ENCODE data around the gene TRAF3IP3. TPM values are rescaled to one million over a fixed set of nuclear protein-coding genes. Genes with fewer than 3 reads are reported as not detected.
"Not testable (repeated sequence)": the region's sequence is repeated elsewhere in the genome, so short reads cannot be mapped to it uniquely, and the experiment has no call there.

Gene TRAF3IP3
- total and polyA plus RNA-seq, 5 experiments from 2014 or later: 333 to 717 (median 540) TPM

GRCh38 chr1:209787551-209787950, 31.7 kb downstream of the TRAF3IP3 start:
- no peak overlapping the region for H3K4me3 Mint-ChIP-seq
- peaks cover 12 to 28% (median 26%) of the 10 kb centered on the region in 4 donors for H3K4me1 Mint-ChIP-seq
- POLR2A ChIA-PET: interaction anchor here (1.1 to 26.4 kb wide), 3 partner anchors 8 to 40 kb away, joined by 3 to 1192 read pairs (median 4); partner anchors contain the start of genes TRAF3IP3 and UTP25
- DNase-seq (no peak), ATAC-seq (no peak)
- peaks cover 8 to 25% (median 9%) of the 10 kb centered on the region in 3 donors for H3K36me3 Mint-ChIP-seq
- peak overlapping the region in 1 of 10 donors; percentile 20 for H3K27ac Mint-ChIP-seq
- peaks cover 0 to 32% (median 5%) of the 10 kb centered on the region in 5 donors for H3K27me3 Mint-ChIP-seq
- H3K9me3 Mint-ChIP-seq: no peaks in the 10 kb centered on the region

- H3K4me1 Mint-ChIP-seq: peaks cover 3 to 13% (median 11%) of the 10 kb centered on the region in 4 donors
- ATAC-seq: no peak
- peaks cover 2 to 25% (median 15%) of the 10 kb centered on the region in 3 donors for H3K36me3 Mint-ChIP-seq
- no peak overlapping the region for H3K4me3 Mint-ChIP-seq
- no peak overlapping the region for H3K27ac Mint-ChIP-seq
- POLR2A ChIA-PET: no interaction called here
- H3K9me3 Mint-ChIP-seq: peaks cover 0 to 5% (median 0%) of the 10 kb centered on the region in 9 donors
- DNase-seq: no peak
- peaks cover 0 to 46% (median 8%) of the 10 kb centered on the region in 5 donors for H3K27me3 Mint-ChIP-seq
Observed at GRCh38 chr1:209789245-209789644, 33.4 kb downstream of the TRAF3IP3 start.

- H3K9me3 Mint-ChIP-seq: peaks cover 0 to 5% (median 0%) of the 10 kb centered on the region in 9 donors
- H3K4me1 Mint-ChIP-seq: peaks cover 0 to 1% (median under 1%) of the 10 kb centered on the region in 4 donors
- H3K27ac Mint-ChIP-seq: no peak overlapping the region
- DNase-seq (no peak), ATAC-seq (no peak)
- H3K4me3 Mint-ChIP-seq: no peak overlapping the region
- POLR2A ChIA-PET: no interaction called here
- peaks cover 0 to 31% (median 20%) of the 10 kb centered on the region in 3 donors for H3K36me3 Mint-ChIP-seq
- peaks cover 0 to 52% (median 7%) of the 10 kb centered on the region in 5 donors for H3K27me3 Mint-ChIP-seq
Observed at GRCh38 chr1:209790286-209791193, 34.7 kb downstream of the TRAF3IP3 start.

GRCh38 chr1:209791920-209792319, 36.1 kb downstream of the TRAF3IP3 start:
- Mint-ChIP-seq H3K36me3 (peaks cover 0 to 38% (median 20%) of the 10 kb centered on the region in 3 donors), H3K9me3 (peaks cover 0 to 5% (median 0%) of the 10 kb centered on the region in 9 donors), H3K27ac (peak overlapping the region in 1 of 10 donors; percentile 66), H3K4me1 (no peaks in the 10 kb centered on the region), H3K27me3 (peaks cover 0 to 52% (median 7%) of the 10 kb centered on the region in 5 donors), H3K4me3 (no peak overlapping the region)
- DNase-seq (no peak), ATAC-seq (no peak)
- POLR2A ChIA-PET: interaction anchor here (1.9 kb wide), 1 partner anchor 10 kb away, joined by 6 read pairs; no protein-coding TSS in a partner anchor

GRCh38 chr1:209793711-209794110, 37.9 kb downstream of the TRAF3IP3 start:
- ATAC-seq, DNase-seq, H3K9me3 Mint-ChIP-seq, H3K27ac Mint-ChIP-seq, H3K4me3 Mint-ChIP-seq, H3K4me1 Mint-ChIP-seq: not testable (repeated sequence)
- peaks cover 0 to 44% (median 5%) of the 10 kb centered on the region in 5 donors for H3K27me3 Mint-ChIP-seq
- H3K36me3 Mint-ChIP-seq: peaks cover 0 to 37% (median 20%) of the 10 kb centered on the region in 3 donors
- POLR2A ChIA-PET: interaction anchor here (1.3 kb wide), 1 partner anchor 11 kb away, joined by 3 read pairs; no protein-coding TSS in a partner anchor

GRCh38 chr1:209797978-209798639, 42.3 kb downstream of the TRAF3IP3 start:
- H3K4me3 Mint-ChIP-seq: no peak overlapping the region
- H3K9me3 Mint-ChIP-seq: peaks cover 0 to 5% (median 0%) of the 10 kb centered on the region in 9 donors
- no peak for ATAC-seq
- H3K4me1 Mint-ChIP-seq: no peaks in the 10 kb centered on the region
- H3K36me3 Mint-ChIP-seq: peaks cover 0 to 15% (median 10%) of the 10 kb centered on the region in 3 donors
- peak overlapping the region in 1 of 10 donors; percentile 22 for H3K27ac Mint-ChIP-seq
- H3K27me3 Mint-ChIP-seq: peaks cover 0 to 28% (median 3%) of the 10 kb centered on the region in 5 donors
- POLR2A ChIA-PET: interaction anchor here (1.2 kb wide), 1 partner anchor 14 kb away, joined by 4 read pairs; the partner anchor contains the start of gene C1orf74
- DNase-seq: no peak

- no peak overlapping the region for H3K27ac Mint-ChIP-seq
- H3K4me3 Mint-ChIP-seq: no peak overlapping the region
- H3K36me3 Mint-ChIP-seq: peaks cover 0 to 4% (median 0%) of the 10 kb centered on the region in 3 donors
- POLR2A ChIA-PET: interaction anchor here (0.7 to 2.3 kb wide), 2 partner anchors 9 to 16 kb away, joined by 3 to 6 read pairs; no protein-coding TSS in a partner anchor
- DNase-seq (no peak), ATAC-seq (no peak)
- H3K4me1 Mint-ChIP-seq: peaks cover 5 to 13% (median 8%) of the 10 kb centered on the region in 4 donors
- H3K27me3 Mint-ChIP-seq: peaks cover 0 to 14% (median 7%) of the 10 kb centered on the region in 5 donors
- H3K9me3 Mint-ChIP-seq: no peaks in the 10 kb centered on the region
Observed at GRCh38 chr1:209800984-209801834, 45.4 kb downstream of the TRAF3IP3 start.

GRCh38 chr1:209802117-209802779, 46.4 kb downstream of the TRAF3IP3 start:
- POLR2A ChIA-PET: interaction anchor here (2.3 kb wide), 1 partner anchor 10 kb away, joined by 6 read pairs; no protein-coding TSS in a partner anchor
- Mint-ChIP-seq H3K36me3 (peaks cover 0 to 3% (median 0%) of the 10 kb centered on the region in 3 donors), H3K27me3 (peaks cover 0 to 14% (median 8%) of the 10 kb centered on the region in 5 donors), H3K4me3 (no peak overlapping the region), H3K9me3 (no peaks in the 10 kb centered on the region), H3K4me1 (peaks cover 6 to 15% (median 12%) of the 10 kb centered on the region in 4 donors), H3K27ac (no peak overlapping the region)
- DNase-seq: no peak
- no peak for ATAC-seq

- Mint-ChIP-seq H3K9me3 (no peaks in the 10 kb centered on the region), H3K36me3 (peaks cover 0 to 3% (median 0%) of the 10 kb centered on the region in 3 donors), H3K4me1 (peaks cover 6 to 15% (median 12%) of the 10 kb centered on the region in 4 donors), H3K27ac (no peak overlapping the region), H3K4me3 (no peak overlapping the region), H3K27me3 (peaks cover 0 to 14% (median 8%) of the 10 kb centered on the region in 5 donors)
- ATAC-seq (no peak), DNase-seq (no peak)
- POLR2A ChIA-PET: interaction anchor here (2.3 kb wide), 1 partner anchor 10 kb away, joined by 6 read pairs; no protein-coding TSS in a partner anchor
Observed at GRCh38 chr1:209802780-209803152, 46.9 kb downstream of the TRAF3IP3 start.

GRCh38 chr1:209803568-209803967, 47.7 kb downstream of the TRAF3IP3 start:
- Mint-ChIP-seq H3K36me3 (no peaks in the 10 kb centered on the region), H3K9me3 (no peaks in the 10 kb centered on the region), H3K4me3 (no peak overlapping the region), H3K27me3 (peaks cover 0 to 14% (median 8%) of the 10 kb centered on the region in 5 donors), H3K4me1 (peaks cover 6 to 15% (median 12%) of the 10 kb centered on the region in 4 donors), H3K27ac (no peak overlapping the region)
- POLR2A ChIA-PET: no interaction called here
- no peak for DNase-seq
- no peak for ATAC-seq

GRCh38 chr1:209805341-209805781, 49.5 kb downstream of the TRAF3IP3 start:
- no peaks in the 10 kb centered on the region for H3K9me3 Mint-ChIP-seq
- ATAC-seq (no peak), DNase-seq (no peak)
- peaks cover 0 to 14% (median 8%) of the 10 kb centered on the region in 5 donors for H3K27me3 Mint-ChIP-seq
- peak overlapping the region in 7 of 10 donors; percentile 17 to 94 (median 90) for H3K27ac Mint-ChIP-seq
- peak overlapping the region in 9 of 10 donors; percentile 87 to 99 (median 94) for H3K4me3 Mint-ChIP-seq
- H3K36me3 Mint-ChIP-seq: no peaks in the 10 kb centered on the region
- H3K4me1 Mint-ChIP-seq: peaks cover 6 to 15% (median 12%) of the 10 kb centered on the region in 4 donors
- POLR2A ChIA-PET: interaction anchor here (0.6 to 2.0 kb wide), 7 partner anchors 12 to 37 kb away, joined by 3 to 11 read pairs (median 5); partner anchors contain the start of gene C1orf74
